K562 (cell line): ENCODE data around the gene FUCA2. TPM values are rescaled to one million over a fixed set of nuclear protein-coding genes. Genes with fewer than 3 reads are reported as not detected.
A peak's percentile ranks its signal among the peaks of the same experiment; 100 is the strongest.

Source experiments
- CBX3 ChIP-seq, 2 experiments: IDR thresholded peaks; 1 replicate in 1 of 2; 2 replicates in 1 of 2; pipeline ENCODE4 v1.6.1; 2012; ENCODE audit warnings: inconsistent platforms in 2 of 2, low read length in 2 of 2, borderline replicate concordance in 1 of 2, control low read depth in 1 of 2
- CEBPB ChIP-seq: fragments of 450-650 bp; IDR thresholded peaks from 2 replicates; pipeline ENCODE4 v1.6.1; 2016; ENCODE audit warnings: missing genetic modification characterization, missing compliant biosample characterization
- EWSR1 ChIP-seq: fragments of 450-650 bp; IDR thresholded peaks from 2 replicates; pipeline ENCODE4 v1.6.1; 2018; ENCODE audit warnings: borderline replicate concordance, mild to moderate bottlenecking, low read depth, moderate library complexity; ENCODE audit not compliant: partially characterized antibody
- GABPA ChIP-seq: fragments of 200-800 bp; sonication (Bioruptor generic); conservative IDR thresholded peaks from 2 replicates; pipeline ENCODE4 v1.6.1; 2016; ENCODE audit warnings: low read depth, missing genetic modification characterization, missing compliant biosample characterization
- HDAC2 ChIP-seq: fragments of 450-650 bp; IDR thresholded peaks from 2 replicates; pipeline ENCODE4 v1.6.1; 2016; ENCODE audit warnings: mild to moderate bottlenecking
- HOXB6 ChIP-seq: fragments of 250-450 bp; sonication (Bioruptor Pico); IDR thresholded peaks from 2 replicates; pipeline ENCODE4 v1.5.1; 2022; ENCODE audit warnings: mild to moderate bottlenecking, borderline replicate concordance
- KDM2B ChIP-seq: fragments of 250-450 bp; sonication (Bioruptor Pico); IDR thresholded peaks from 2 replicates; pipeline ENCODE4 v1.8.0; 2021; ENCODE audit warnings: mild to moderate bottlenecking, moderate library complexity
- POU5F1 ChIP-seq: fragments of 150-350 bp; IDR thresholded peaks from 2 replicates; pipeline ENCODE4 v1.6.1; 2014; ENCODE audit warnings: borderline replicate concordance, low read length, low read depth, mild to moderate bottlenecking; ENCODE audit not compliant: partially characterized antibody
- RBBP5 ChIP-seq: fragments of 200-600 bp; sonication (generic); IDR thresholded peaks from 2 replicates; pipeline ENCODE4 v1.6.1; 2012; ENCODE audit warnings: borderline replicate concordance, mild to moderate bottlenecking, low read length, control low read depth, inconsistent platforms; ENCODE audit not compliant: insufficient read depth, poor library complexity, severe bottlenecking
- RBM15 ChIP-seq: fragments of 200-400 bp; formaldehyde crosslinking; IDR thresholded peaks from 2 replicates; pipeline ENCODE4 v1.6.1; 2018; ENCODE audit warnings: mild to moderate bottlenecking, low read length, moderate library complexity; ENCODE audit not compliant: insufficient read depth
- TBL1XR1 ChIP-seq, 2 experiments: IDR thresholded peaks; 2 replicates each; pipeline ENCODE4 v1.6.1; 2012; ENCODE audit warnings: improper control_type of control experiment in 2 of 2, low read length in 2 of 2, mild to moderate bottlenecking in 1 of 2
- TBP ChIP-seq: optimal IDR thresholded peaks from 2 replicates; pipeline ENCODE3; 2011; ENCODE audit warnings: low read depth, low read length, improper control_type of control experiment
- TEAD4 ChIP-seq, 2 experiments: sonication (generic) in 1 of 2; formaldehyde crosslinking in 1 of 2; IDR thresholded peaks; 2 replicates each; pipeline versions ENCODE4 v1.6.1 to v1.8.0; 2012 to 2022; ENCODE audit warnings: borderline replicate concordance in 1 of 2, inconsistent platforms in 1 of 2, low read length in 1 of 2, mild to moderate bottlenecking in 1 of 2, missing genetic modification reagents in 1 of 2
- THRAP3 ChIP-seq: fragments of 450-650 bp; IDR thresholded peaks from 2 replicates; pipeline ENCODE4 v1.6.1; 2016; ENCODE audit warnings: mild to moderate bottlenecking, inconsistent platforms, borderline replicate concordance
- XRCC5 ChIP-seq: fragments of 200-400 bp; formaldehyde crosslinking; IDR thresholded peaks from 2 replicates; pipeline ENCODE4 v1.6.1; 2017; ENCODE audit warnings: low read depth, mild to moderate bottlenecking, low read length
- ZNF239 ChIP-seq: fragments of 250-450 bp; sonication (Bioruptor Pico); IDR thresholded peaks from 2 replicates; pipeline ENCODE4 v1.4.0; 2020; ENCODE audit warnings: mild to moderate bottlenecking
- ZNF253 ChIP-seq: fragments of 250-450 bp; sonication (Bioruptor Pico); conservative IDR thresholded peaks from 2 replicates; pipeline ENCODE4 v1.6.1; 2021; ENCODE audit warnings: mild to moderate bottlenecking
- ZNF695 ChIP-seq: fragments of 450-650 bp; formaldehyde crosslinking; IDR thresholded peaks from 2 replicates; pipeline ENCODE4 v1.4.0; 2020; ENCODE audit warnings: mild to moderate bottlenecking, moderate library complexity
- ZNF75A ChIP-seq: fragments of 450-650 bp; formaldehyde crosslinking; IDR thresholded peaks from 2 replicates; pipeline ENCODE4 v1.4.0; 2020; ENCODE audit warnings: mild to moderate bottlenecking
- polyA plus RNA-seq, 8 experiments: library from polyadenylated mRNA; depleted of rRNA in 4 of 8; stranded (reverse) in 5 of 8; unstranded in 3 of 8; fragments of >200 nt; fragmentation: Nextera tagmentation in 2 of 8; fragmentation: Illumina TruSeq in 1 of 8; extraction: Ambion mirVana in 2 of 8; extraction: Trizol in 1 of 8; gene quantifications; 2 replicates each; pipeline versions ENCODE4 v1.2.1 to v1.2.3, GENCODE V29; 2011 to 2014; ENCODE audit warnings: inconsistent platforms in 1 of 8, missing spikeins in 1 of 8
- total RNA-seq, 7 experiments: library from RNA; depleted of rRNA in 6 of 7; stranded (reverse); fragments of >200 nt in 6 of 7; fragmentation: Illumina TruSeq in 2 of 7; extraction: Trizol in 2 of 7; gene quantifications; 2 replicates each; pipeline versions ENCODE4 v1.2.1 to v1.2.3, GENCODE V29; 2011 to 2021; ENCODE audit warnings: low replicate concordance in 1 of 7
- TF ChIP-seq, protein P1 (sequence below), 3 experiments: IDR thresholded peaks in 2 of 3; conservative IDR thresholded peaks in 1 of 3; 2 replicates each; pipeline ENCODE4 v1.5.1; 2011 to 2012; ENCODE audit warnings: low read length in 3 of 3, mild to moderate bottlenecking in 3 of 3, control low read depth in 2 of 3, improper control_type of control experiment in 1 of 3, inconsistent platforms in 1 of 3, low read depth in 1 of 3, mixed read lengths in 1 of 3, moderate library complexity in 1 of 3; ENCODE audit not compliant: insufficient read depth in 2 of 3

The FUCA2 gene
- total and polyA plus RNA-seq, 9 of the 15 experiments (the other 6 are each of a cell fraction or from before 2014, with no cell fraction given): 20.6 to 112 (median 79.3) TPM

DNA sequence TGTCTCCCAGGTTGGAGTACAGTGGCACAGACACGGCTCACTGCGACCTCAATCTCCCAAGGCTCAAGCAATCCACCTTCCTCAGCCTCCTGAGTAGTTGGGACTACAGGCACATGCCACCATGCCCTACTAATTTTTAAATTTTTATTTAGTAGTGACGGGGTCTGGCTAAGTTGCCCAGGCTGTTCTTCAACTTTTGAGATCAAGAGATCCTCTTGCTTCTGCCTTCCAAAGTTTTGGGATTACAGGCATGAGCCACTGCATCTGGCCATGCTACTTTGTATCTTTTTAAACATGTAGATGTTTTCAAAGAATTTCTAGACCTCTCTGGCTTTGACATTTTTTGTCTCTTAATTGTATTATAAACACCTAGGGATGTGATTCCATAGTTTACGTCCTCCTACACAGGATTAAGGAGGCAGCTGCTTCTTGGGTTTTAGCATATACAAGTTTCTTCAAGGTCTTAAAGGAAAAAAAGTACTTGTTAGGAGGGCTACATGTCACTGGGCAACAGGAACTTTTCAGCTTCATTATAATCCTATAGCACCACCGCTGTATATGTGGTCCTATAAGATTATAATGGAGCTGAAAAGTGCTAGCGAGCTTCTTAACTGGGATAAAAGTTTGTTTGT is 62.3 kb downstream of the FUCA2 start (continued):
- TF ChIP-seq HOXB6 (CRISPR knock-in tag) (no peak), XRCC5 (no peak), TBL1XR1 (IDR thresholded peaks at IDR 0.05; ENCODE audit: low read length in 2 of 2) (no peak), EWSR1 (no peak), RBBP5 (no peak), THRAP3 (no peak), KDM2B (CRISPR knock-in tag) (no peak), GABPA (tag) (no peak), ZNF239 (CRISPR knock-in tag) (no peak), ZNF695 (CRISPR knock-in tag) (no peak), ZNF253 (CRISPR knock-in tag) (no peak), CBX3 (IDR thresholded peaks at IDR 0.05; ENCODE audit: borderline replicate concordance in 1 of 2, low read length in 2 of 2) (no peak), RBM15 (no peak), TEAD4 (IDR thresholded peaks at IDR 0.05; ENCODE audit: low read length) (0 out of 2 replicates have a peak, but pooled peaks have one; percentile 5), TEAD4 (CRISPR knock-in tag; IDR thresholded peaks at IDR 0.05; ENCODE audit: borderline replicate concordance) (no peak), ZNF75A (CRISPR knock-in tag) (no peak), CEBPB (tag) (no peak), TBP (peak; percentile 19), HDAC2 (no peak), POU5F1 (no peak)
- TF ChIP-seq, protein P1, sequence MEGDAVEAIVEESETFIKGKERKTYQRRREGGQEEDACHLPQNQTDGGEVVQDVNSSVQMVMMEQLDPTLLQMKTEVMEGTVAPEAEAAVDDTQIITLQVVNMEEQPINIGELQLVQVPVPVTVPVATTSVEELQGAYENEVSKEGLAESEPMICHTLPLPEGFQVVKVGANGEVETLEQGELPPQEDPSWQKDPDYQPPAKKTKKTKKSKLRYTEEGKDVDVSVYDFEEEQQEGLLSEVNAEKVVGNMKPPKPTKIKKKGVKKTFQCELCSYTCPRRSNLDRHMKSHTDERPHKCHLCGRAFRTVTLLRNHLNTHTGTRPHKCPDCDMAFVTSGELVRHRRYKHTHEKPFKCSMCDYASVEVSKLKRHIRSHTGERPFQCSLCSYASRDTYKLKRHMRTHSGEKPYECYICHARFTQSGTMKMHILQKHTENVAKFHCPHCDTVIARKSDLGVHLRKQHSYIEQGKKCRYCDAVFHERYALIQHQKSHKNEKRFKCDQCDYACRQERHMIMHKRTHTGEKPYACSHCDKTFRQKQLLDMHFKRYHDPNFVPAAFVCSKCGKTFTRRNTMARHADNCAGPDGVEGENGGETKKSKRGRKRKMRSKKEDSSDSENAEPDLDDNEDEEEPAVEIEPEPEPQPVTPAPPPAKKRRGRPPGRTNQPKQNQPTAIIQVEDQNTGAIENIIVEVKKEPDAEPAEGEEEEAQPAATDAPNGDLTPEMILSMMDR (IDR thresholded peaks at IDR 0.05 in 2 of 3, conservative IDR thresholded peaks at IDR 0.05 in 1 of 3; ENCODE audit: insufficient read depth in 2 of 3, low read depth in 1 of 3, low read length in 3 of 3): no peak
